KMS-11 (cell line): ENCODE measurements around the gene OBSCN.

ENCODE experiments used
- H2AFZ ChIP-seq: fragments of 200-600 bp; sonication (generic); 2 replicates; pipeline ENCODE4 v1.6.1; 2016; ENCODE audit warnings: antibody characterized with exemption, mixed run types, low read depth
- H3K27ac ChIP-seq: fragments of 200-600 bp; sonication (generic); 2 replicates; pipeline ENCODE4 v1.6.1; 2016; ENCODE audit warnings: mild to moderate bottlenecking, mixed run types
- H3K27me3 ChIP-seq: fragments of 200-600 bp; sonication (generic); 2 replicates; pipeline ENCODE4 v1.6.1; 2017; ENCODE audit warnings: mild to moderate bottlenecking, low read depth, mixed run types, moderate library complexity; ENCODE audit not compliant: insufficient read depth
- H3K36me3 ChIP-seq: fragments of 200-600 bp; sonication (generic); 2 replicates; pipeline ENCODE4 v1.6.1; 2017; ENCODE audit warnings: mild to moderate bottlenecking, mixed run types; ENCODE audit not compliant: insufficient read depth
- H3K4me1 ChIP-seq: fragments of 200-600 bp; sonication (generic); 2 replicates; pipeline ENCODE4 v1.6.1; 2016; ENCODE audit warnings: mild to moderate bottlenecking, low read depth, mixed run types; ENCODE audit not compliant: poor library complexity, severe bottlenecking
- H3K4me2 ChIP-seq: fragments of 200-600 bp; sonication (generic); 2 replicates; pipeline ENCODE4 v1.7.0; 2016; ENCODE audit warnings: mild to moderate bottlenecking, mixed run types
- H3K4me3 ChIP-seq: fragments of 200-600 bp; sonication (generic); IDR thresholded peaks from 2 replicates; pipeline ENCODE4 v1.6.1; 2017; ENCODE audit warnings: low read depth, low read length, mixed read lengths; ENCODE audit not compliant: insufficient read depth
- H3K79me2 ChIP-seq: fragments of 200-600 bp; sonication (generic); 2 replicates; pipeline ENCODE4 v1.6.1; 2016; ENCODE audit warnings: low read depth, mixed run types; ENCODE audit not compliant: insufficient read depth
- H3K9ac ChIP-seq: fragments of 200-600 bp; sonication (generic); 2 replicates; pipeline ENCODE4 v1.6.1; 2016; ENCODE audit warnings: mild to moderate bottlenecking, mixed run types
- H4K20me1 ChIP-seq: fragments of 200-600 bp; sonication (generic); 2 replicates; pipeline ENCODE4 v1.6.1; 2016; ENCODE audit warnings: mild to moderate bottlenecking, mixed run types; ENCODE audit not compliant: insufficient read depth
- CTCF ChIP-seq: fragments of 200-600 bp; sonication (generic); conservative IDR thresholded peaks from 2 replicates; pipeline ENCODE4 v1.6.1; 2017; ENCODE audit warnings: low read depth, mild to moderate bottlenecking, antibody characterized with exemption, low read length, moderate library complexity, mixed read lengths

The OBSCN gene

GRCh38 chr1:228428412-228428811, 220.6 kb downstream of the OBSCN start:
- H3K27ac ChIP-seq: no peak overlapping the region
- H3K36me3 ChIP-seq: no peaks in the 10 kb centered on the region
- H4K20me1 ChIP-seq: no peaks in the 10 kb centered on the region
- no peak for TF ChIP-seq CTCF
- H3K9ac ChIP-seq: no peak overlapping the region
- H3K27me3 ChIP-seq: no peaks in the 10 kb centered on the region
- no peak overlapping the region for H3K4me2 ChIP-seq
- H3K4me3 ChIP-seq: no peak overlapping the region
- no peak overlapping the region for H2AFZ ChIP-seq
- H3K4me1 ChIP-seq: no peaks in the 10 kb centered on the region
- H3K79me2 ChIP-seq: no peaks in the 10 kb centered on the region
